HEK293 (cell line): Measurements from ENCODE around the gene SFMBT2.

Experiments used
- CTCF ChIA-PET: fragments of 350-600 bp; formaldehyde crosslinking; extraction: SDS; loops from one replicate; lab custom pipeline; 2021; ENCODE audit warnings: antibody characterized with exemption; lab: Yijun Ruan, JAX
- POLR2A ChIA-PET: fragments of 300-600 bp; formaldehyde crosslinking; extraction: SDS; loops from one replicate; lab custom pipeline; 2020; ENCODE audit warnings: antibody characterized with exemption, inconsistent platforms; lab: Yijun Ruan, JAX
- H3K27ac ChIP-seq: fragments of 200-500 bp; sonication (Bioruptor generic); 2 replicates; pipeline ENCODE4 v1.5.1; 2014; ENCODE audit warnings: low read depth, low read length, control low read depth, inconsistent platforms; ENCODE audit errors: extremely low read depth
- H3K36me3 ChIP-seq, 2 experiments: fragments of 200-500 bp in 1 of 2; sonication (Bioruptor generic) in 1 of 2; 1 replicate in 1 of 2; 2 replicates in 1 of 2; pipeline ENCODE4 v1.5.1; 2014 to 2017; ENCODE audit warnings: inconsistent platforms in 2 of 2, low read length in 2 of 2; ENCODE audit not compliant: control insufficient read depth in 2 of 2, insufficient read depth in 1 of 2
- H3K4me1 ChIP-seq: fragments of 200-500 bp; sonication (Bioruptor generic); 2 replicates; pipeline ENCODE4 v1.5.1; 2014; ENCODE audit warnings: mild to moderate bottlenecking, low read length, inconsistent platforms; ENCODE audit not compliant: control insufficient read depth, insufficient read depth
- H3K4me3 ChIP-seq: 2 replicates; pipeline ENCODE4 v1.5.1; 2011; ENCODE audit warnings: low read depth, mild to moderate bottlenecking, control low read depth, low read length, moderate library complexity
- H3K9me3 ChIP-seq: fragments of 200-500 bp; sonication (Bioruptor generic); 2 replicates; pipeline ENCODE4 v1.5.1; 2014; ENCODE audit warnings: low read depth, low read length, inconsistent platforms; ENCODE audit not compliant: control insufficient read depth, insufficient read depth
- GFI1B ChIP-seq: fragments of 450-650 bp; formaldehyde crosslinking; IDR thresholded peaks from 2 replicates; pipeline ENCODE4 v1.5.1; 2016; ENCODE audit warnings: missing biosample characterization, missing genetic modification characterization
- HIC1 ChIP-seq: fragments of 450-650 bp; formaldehyde crosslinking; IDR thresholded peaks from 2 replicates; pipeline ENCODE4 v1.5.1; 2016; ENCODE audit warnings: missing biosample characterization, missing genetic modification characterization
- SP7 ChIP-seq: fragments of 450-650 bp; formaldehyde crosslinking; IDR thresholded peaks from 2 replicates; pipeline ENCODE4 v1.5.1; 2016; ENCODE audit warnings: missing biosample characterization, missing genetic modification characterization
- ZBTB1 ChIP-seq: fragments of 450-650 bp; formaldehyde crosslinking; IDR thresholded peaks from 2 replicates; pipeline ENCODE4 v1.5.1; 2016; ENCODE audit warnings: missing biosample characterization, missing genetic modification characterization
- ZBTB11 ChIP-seq: fragments of 450-650 bp; formaldehyde crosslinking; conservative IDR thresholded peaks from 2 replicates; pipeline ENCODE4 v1.5.1; 2016; ENCODE audit warnings: low read depth, missing biosample characterization, missing genetic modification characterization
- ZEB2 ChIP-seq: fragments of 450-650 bp; formaldehyde crosslinking; IDR thresholded peaks from 2 replicates; pipeline ENCODE4 v1.5.1; 2016; ENCODE audit warnings: missing biosample characterization, missing genetic modification characterization
- ZFHX2 ChIP-seq: fragments of 450-650 bp; formaldehyde crosslinking; conservative IDR thresholded peaks from 2 replicates; pipeline ENCODE4 v1.5.1; 2016; ENCODE audit warnings: missing biosample characterization, missing genetic modification characterization
- ZNF112 ChIP-seq: fragments of 450-650 bp; formaldehyde crosslinking; IDR thresholded peaks from 2 replicates; pipeline ENCODE4 v1.5.0; 2017; ENCODE audit warnings: missing biosample characterization, missing genetic modification characterization
- ZNF114 ChIP-seq: fragments of 450-650 bp; formaldehyde crosslinking; IDR thresholded peaks from 2 replicates; pipeline ENCODE4 v1.5.0; 2017; ENCODE audit warnings: missing biosample characterization, missing genetic modification characterization
- ZNF184 ChIP-seq: fragments of 450-650 bp; IDR thresholded peaks from 2 replicates; pipeline ENCODE4 v1.5.1; 2018; ENCODE audit warnings: missing biosample characterization, mild to moderate bottlenecking, missing genetic modification characterization
- ZNF274 ChIP-seq, 2 experiments: fragments of 200-500 bp in 1 of 2; fragments of 450-650 bp in 1 of 2; sonication (Bioruptor generic) in 1 of 2; formaldehyde crosslinking in 1 of 2; IDR thresholded peaks; 2 replicates each; pipeline versions ENCODE4 v1.5.1 to v1.6.1; 2014 to 2016; ENCODE audit warnings: borderline replicate concordance in 1 of 2, inconsistent platforms in 1 of 2, low read length in 1 of 2, missing biosample characterization in 1 of 2, missing genetic modification characterization in 1 of 2
- ZNF311 ChIP-seq: fragments of 450-650 bp; formaldehyde crosslinking; IDR thresholded peaks from 2 replicates; pipeline ENCODE4 v1.5.1; 2017; ENCODE audit warnings: missing biosample characterization, missing genetic modification characterization, borderline replicate concordance
- ZNF366 ChIP-seq: fragments of 450-650 bp; formaldehyde crosslinking; conservative IDR thresholded peaks from 2 replicates; pipeline ENCODE4 v1.5.1; 2016; ENCODE audit warnings: missing biosample characterization, missing genetic modification characterization
- ZNF391 ChIP-seq: fragments of 450-650 bp; formaldehyde crosslinking; IDR thresholded peaks from 2 replicates; pipeline ENCODE4 v1.5.1; 2016; ENCODE audit warnings: low read depth, missing biosample characterization, missing genetic modification characterization, borderline replicate concordance
- ZNF404 ChIP-seq: fragments of 450-650 bp; formaldehyde crosslinking; IDR thresholded peaks from 2 replicates; pipeline ENCODE4 v1.5.1; 2017; ENCODE audit warnings: missing biosample characterization, missing genetic modification characterization
- ZNF561 ChIP-seq: fragments of 450-650 bp; IDR thresholded peaks from 2 replicates; pipeline ENCODE4 v1.5.1; 2018; ENCODE audit warnings: missing biosample characterization, missing genetic modification characterization, borderline replicate concordance
- ZNF610 ChIP-seq: fragments of 450-650 bp; formaldehyde crosslinking; IDR thresholded peaks from 2 replicates; pipeline ENCODE4 v1.5.1; 2016; ENCODE audit warnings: missing biosample characterization, missing genetic modification characterization, borderline replicate concordance
- ZNF664 ChIP-seq: fragments of 450-650 bp; formaldehyde crosslinking; IDR thresholded peaks from 2 replicates; pipeline ENCODE4 v1.5.1; 2016; ENCODE audit warnings: missing biosample characterization, missing genetic modification characterization
- ZNF701 ChIP-seq: fragments of 450-650 bp; formaldehyde crosslinking; IDR thresholded peaks from 2 replicates; pipeline ENCODE4 v1.5.1; 2016; ENCODE audit warnings: missing biosample characterization, missing genetic modification characterization
- ZNF785 ChIP-seq: fragments of 450-650 bp; formaldehyde crosslinking; IDR thresholded peaks from 2 replicates; pipeline ENCODE4 v1.5.1; 2016; ENCODE audit warnings: missing biosample characterization, missing genetic modification characterization
- ZNF792 ChIP-seq: fragments of 450-650 bp; formaldehyde crosslinking; IDR thresholded peaks from 2 replicates; pipeline ENCODE4 v1.5.1; 2016; ENCODE audit warnings: missing biosample characterization, missing genetic modification characterization
- TF ChIP-seq, protein P1 (sequence below): fragments of 450-650 bp; formaldehyde crosslinking; IDR thresholded peaks from 2 replicates; pipeline ENCODE4 v1.5.1; 2016; ENCODE audit warnings: missing biosample characterization, missing genetic modification characterization
- TF ChIP-seq, protein P2 (sequence below): fragments of 450-650 bp; formaldehyde crosslinking; IDR thresholded peaks from 2 replicates; pipeline ENCODE4 v1.5.1; 2016; ENCODE audit warnings: missing biosample characterization, missing genetic modification characterization, low read depth

Gene SFMBT2

DNA sequence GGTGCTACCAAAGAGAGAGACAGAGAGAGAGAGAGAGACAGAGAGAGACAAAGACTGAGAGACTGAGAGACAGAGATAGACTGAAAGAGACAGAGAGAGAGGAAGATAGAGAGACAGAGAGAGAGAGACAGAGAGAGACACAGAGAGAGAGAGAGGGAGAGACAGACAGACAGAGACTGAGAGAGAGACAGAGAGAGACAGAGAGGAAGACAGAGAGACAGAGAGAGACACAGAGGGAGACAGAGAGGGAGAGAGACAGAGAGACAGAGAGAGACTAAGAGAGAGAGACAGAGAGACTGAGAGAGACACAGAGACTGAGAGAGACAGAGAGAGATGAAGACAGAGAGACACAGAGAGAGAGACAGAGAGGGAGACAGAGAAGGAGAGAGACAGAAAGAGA, 91.2 kb downstream of the SFMBT2 start (continued):
- TF ChIP-seq ZBTB11 (no peak), ZFHX2 (tag by site-specific recombination) (no peak), ZNF114 (0 out of 2 replicates have a peak, but pooled peaks have one; percentile 54), ZNF792 (tag by site-specific recombination) (no peak), HIC1 (tag by site-specific recombination) (no peak), ZNF391 (tag by site-specific recombination) (no peak), ZNF311 (tag by site-specific recombination) (no peak), ZEB2 (no peak), ZNF274 (IDR thresholded peaks at IDR 0.05; ENCODE audit: low read length) (no peak), ZNF274 (tag by site-specific recombination; IDR thresholded peaks at IDR 0.05; ENCODE audit: borderline replicate concordance) (no peak; the same call in 1 of the 2 replicates), GFI1B (tag by site-specific recombination) (no peak), ZNF404 (tag by site-specific recombination) (no peak), ZNF366 (tag by site-specific recombination) (peak; percentile 64; the same call in 1 of the 2 replicates), ZNF785 (tag by site-specific recombination) (no peak), ZNF610 (tag by site-specific recombination) (no peak), ZBTB1 (tag by site-specific recombination) (no peak), ZNF664 (tag by site-specific recombination) (no peak), ZNF701 (no peak), ZNF112 (tag by site-specific recombination) (no peak)
- TF ChIP-seq, protein P1, sequence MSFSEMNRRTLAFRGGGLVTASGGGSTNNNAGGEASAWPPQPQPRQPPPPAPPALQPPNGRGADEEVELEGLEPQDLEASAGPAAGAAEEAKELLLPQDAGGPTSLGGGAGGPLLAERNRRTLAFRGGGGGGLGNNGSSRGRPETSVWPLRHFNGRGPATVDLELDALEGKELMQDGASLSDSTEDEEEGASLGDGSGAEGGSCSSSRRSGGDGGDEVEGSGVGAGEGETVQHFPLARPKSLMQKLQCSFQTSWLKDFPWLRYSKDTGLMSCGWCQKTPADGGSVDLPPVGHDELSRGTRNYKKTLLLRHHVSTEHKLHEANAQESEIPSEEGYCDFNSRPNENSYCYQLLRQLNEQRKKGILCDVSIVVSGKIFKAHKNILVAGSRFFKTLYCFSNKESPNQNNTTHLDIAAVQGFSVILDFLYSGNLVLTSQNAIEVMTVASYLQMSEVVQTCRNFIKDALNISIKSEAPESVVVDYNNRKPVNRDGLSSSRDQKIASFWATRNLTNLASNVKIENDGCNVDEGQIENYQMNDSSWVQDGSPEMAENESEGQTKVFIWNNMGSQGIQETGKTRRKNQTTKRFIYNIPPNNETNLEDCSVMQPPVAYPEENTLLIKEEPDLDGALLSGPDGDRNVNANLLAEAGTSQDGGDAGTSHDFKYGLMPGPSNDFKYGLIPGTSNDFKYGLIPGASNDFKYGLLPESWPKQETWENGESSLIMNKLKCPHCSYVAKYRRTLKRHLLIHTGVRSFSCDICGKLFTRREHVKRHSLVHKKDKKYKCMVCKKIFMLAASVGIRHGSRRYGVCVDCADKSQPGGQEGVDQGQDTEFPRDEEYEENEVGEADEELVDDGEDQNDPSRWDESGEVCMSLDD (tag by site-specific recombination), result no peak

DNA sequence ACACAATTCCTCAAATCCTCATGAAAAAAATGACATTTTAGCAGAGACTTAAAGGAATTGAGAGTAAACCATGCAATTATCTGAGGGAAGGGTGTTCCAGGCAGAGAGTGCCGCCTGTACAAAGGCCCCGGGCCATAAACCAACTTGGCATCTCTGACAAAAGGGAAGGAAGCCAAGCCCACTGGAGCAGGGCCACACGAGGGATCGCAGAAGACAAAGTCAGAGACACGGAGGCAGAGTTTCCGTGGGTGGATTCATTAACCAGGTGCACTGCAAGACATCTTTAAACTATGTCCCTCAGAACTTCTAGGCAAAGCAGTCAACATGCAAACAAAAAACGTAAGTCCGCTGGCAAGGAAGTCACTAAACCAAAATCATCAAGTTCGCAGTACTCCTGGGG, 92.0 kb downstream of the SFMBT2 start:
- H3K36me3 ChIP-seq, result no peaks in the 10 kb centered on the region
- no peaks in the 10 kb centered on the region for H3K9me3 ChIP-seq
- H3K27ac ChIP-seq, result no peak overlapping the region
- TF ChIP-seq, protein P2, sequence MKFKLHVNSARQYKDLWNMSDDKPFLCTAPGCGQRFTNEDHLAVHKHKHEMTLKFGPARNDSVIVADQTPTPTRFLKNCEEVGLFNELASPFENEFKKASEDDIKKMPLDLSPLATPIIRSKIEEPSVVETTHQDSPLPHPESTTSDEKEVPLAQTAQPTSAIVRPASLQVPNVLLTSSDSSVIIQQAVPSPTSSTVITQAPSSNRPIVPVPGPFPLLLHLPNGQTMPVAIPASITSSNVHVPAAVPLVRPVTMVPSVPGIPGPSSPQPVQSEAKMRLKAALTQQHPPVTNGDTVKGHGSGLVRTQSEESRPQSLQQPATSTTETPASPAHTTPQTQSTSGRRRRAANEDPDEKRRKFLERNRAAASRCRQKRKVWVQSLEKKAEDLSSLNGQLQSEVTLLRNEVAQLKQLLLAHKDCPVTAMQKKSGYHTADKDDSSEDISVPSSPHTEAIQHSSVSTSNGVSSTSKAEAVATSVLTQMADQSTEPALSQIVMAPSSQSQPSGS (tag by site-specific recombination), result no peak
- no peak for TF ChIP-seq ZNF184 (tag by site-specific recombination)
- TF ChIP-seq SP7 (tag by site-specific recombination), result peak; percentile 50; the same call in 1 of the 2 replicates
- TF ChIP-seq ZNF561, result no peak
- peak; percentile 34; the same call in 1 of the 2 replicates for TF ChIP-seq ZFHX2 (tag by site-specific recombination)
- ChIA-PET POLR2A (no interaction called here), CTCF (interaction anchor here (0.7 kb wide), 1 partner anchor 199 kb away, joined by 6 read pairs; no protein-coding TSS in a partner anchor)
- H3K4me1 ChIP-seq, result peaks cover 17% of the 10 kb centered on the region
- H3K4me3 ChIP-seq, result no peak overlapping the region
